Inferior parietal cortex (tissue), 1 donor: ENCODE results near the gene UBE2D1.

ENCODE experiments used
- DNase-seq: peaks from one replicate; pipeline ENCODE4 v3.0.0-alpha.2; 2016; ENCODE audit errors: extremely low spot score

Gene UBE2D1

GRCh38 chr10:58334817-58335305, at the start of gene UBE2D1:
Gene UBE2D1, plus strand, starts transcription at chr10:58335006. Its CDS starts 196 bp downstream, at chr10:58335202.
- peak; percentile 72 for DNase-seq

- peak; percentile 63 for DNase-seq
Observed at GRCh38 chr10:58291538-58292174, 43.1 kb upstream of the UBE2D1 start.

- no peak for DNase-seq
Observed at GRCh38 chr10:58293989-58294388, 40.8 kb upstream of the UBE2D1 start.

DNA sequence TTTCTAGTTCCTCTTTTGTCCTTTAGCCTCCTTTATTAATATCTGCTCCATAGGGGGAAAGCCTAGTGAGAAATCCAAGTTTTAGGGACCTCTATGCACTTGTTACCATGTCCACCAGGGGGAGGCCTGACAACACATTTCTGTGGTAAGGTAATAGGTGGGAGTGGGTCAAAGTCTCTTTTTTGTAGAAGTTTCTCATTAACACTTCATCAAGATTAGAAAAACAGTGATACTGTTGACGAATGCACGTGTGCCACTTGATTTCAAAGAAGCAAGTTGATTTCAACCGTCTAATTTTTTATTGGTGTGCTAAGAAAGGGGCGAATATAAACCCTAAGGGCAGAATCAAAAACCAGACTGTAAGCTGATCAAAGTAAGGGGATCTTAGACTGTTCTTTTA, 35.2 kb upstream of the UBE2D1 start:
- DNase-seq: peak; percentile 74

DNA sequence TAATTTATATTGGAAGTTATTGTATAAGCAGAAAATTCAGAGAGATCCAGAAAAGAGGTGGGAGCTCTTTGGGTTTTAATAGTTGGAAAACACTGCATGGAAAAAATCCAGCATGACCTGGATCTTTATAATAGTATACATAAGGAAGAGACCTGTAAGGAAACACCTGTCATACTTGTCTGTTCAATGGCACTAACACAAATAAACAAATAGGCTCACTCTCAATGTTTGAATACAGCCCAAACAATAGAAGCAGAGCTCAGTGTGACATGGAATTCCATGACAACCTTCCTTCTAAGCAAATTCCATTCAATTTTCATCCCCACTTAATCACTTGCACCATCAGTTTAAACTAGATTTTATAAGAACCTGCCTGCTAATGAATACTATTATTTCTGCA, 34.1 kb upstream of the UBE2D1 start:
- no peak for DNase-seq

- DNase-seq: no peak
Observed at GRCh38 chr10:58302254-58302653, 32.6 kb upstream of the UBE2D1 start.

DNA sequence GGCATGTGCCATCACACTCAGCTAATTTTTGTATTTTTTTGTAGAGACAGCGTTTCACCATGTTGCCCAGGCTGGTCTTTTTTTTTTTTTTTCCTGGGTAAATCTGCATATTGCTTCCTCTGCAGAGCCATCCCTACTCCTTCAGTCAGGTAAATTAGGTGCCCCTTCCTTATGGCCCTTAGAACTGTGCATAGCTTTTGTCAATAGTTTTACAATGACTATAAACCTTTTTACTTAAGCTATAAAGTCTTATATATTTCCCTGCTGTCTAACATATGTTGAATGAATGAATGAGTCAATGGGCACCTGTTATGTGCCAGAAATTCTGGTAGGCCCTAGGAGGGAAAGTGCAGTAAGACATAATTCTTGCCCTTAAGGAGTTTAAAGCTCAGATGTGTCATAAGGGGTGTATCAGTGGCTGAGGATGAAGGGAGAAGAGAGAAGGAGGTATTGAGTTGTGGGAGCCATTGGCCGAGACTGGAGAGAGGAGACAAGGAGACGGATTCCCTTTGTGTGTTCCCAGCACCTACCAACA, 30.6 kb upstream of the UBE2D1 start:
- DNase-seq: no peak

DNA sequence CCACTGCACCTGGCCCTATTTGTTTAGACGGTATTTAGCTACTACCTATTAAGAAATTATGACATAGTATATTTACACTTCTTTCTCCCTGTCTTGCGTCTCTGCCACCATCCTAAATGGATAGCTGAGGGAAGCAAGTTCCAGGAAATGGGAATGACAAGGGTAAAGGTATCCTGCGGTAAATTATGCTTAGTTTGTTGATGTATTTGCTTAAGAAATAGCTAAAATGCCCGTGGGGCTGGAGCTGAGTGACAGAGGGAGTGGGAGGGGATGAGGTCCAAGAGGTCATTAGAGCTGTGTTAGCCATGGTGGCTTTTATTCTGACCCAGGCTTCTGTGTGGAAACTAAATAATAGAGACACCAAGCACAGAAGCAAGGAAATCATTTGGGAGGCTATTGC, 29.0 kb upstream of the UBE2D1 start:
- DNase-seq: no peak

GRCh38 chr10:58307676-58308075, 27.1 kb upstream of the UBE2D1 start:
- DNase-seq: no peak

DNA sequence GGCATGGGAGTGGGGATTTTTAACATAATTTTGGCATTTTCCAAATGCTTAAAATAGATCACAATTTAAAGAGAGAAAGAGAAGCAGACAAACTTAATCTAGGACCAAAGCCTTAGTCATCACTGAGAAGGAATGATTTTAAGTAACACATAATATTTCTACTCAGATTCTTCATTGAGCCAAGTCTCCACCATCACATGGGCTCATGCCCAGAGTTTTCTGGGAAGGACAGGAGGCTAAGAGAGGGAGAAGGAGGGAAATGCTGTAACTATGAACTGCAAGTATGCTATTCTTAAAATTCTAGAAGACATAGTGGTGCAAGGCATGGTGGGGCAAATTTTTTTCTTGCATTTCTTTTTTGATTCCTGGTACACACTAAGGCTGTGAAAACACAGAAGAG, 23.8 kb upstream of the UBE2D1 start:
- no peak for DNase-seq

- no peak for DNase-seq
Observed at GRCh38 chr10:58316874-58317273, 17.9 kb upstream of the UBE2D1 start.

GRCh38 chr10:58318346-58318745, 16.5 kb upstream of the UBE2D1 start:
- no peak for DNase-seq

GRCh38 chr10:58319599-58319998, 15.2 kb upstream of the UBE2D1 start:
- DNase-seq: no peak

DNA sequence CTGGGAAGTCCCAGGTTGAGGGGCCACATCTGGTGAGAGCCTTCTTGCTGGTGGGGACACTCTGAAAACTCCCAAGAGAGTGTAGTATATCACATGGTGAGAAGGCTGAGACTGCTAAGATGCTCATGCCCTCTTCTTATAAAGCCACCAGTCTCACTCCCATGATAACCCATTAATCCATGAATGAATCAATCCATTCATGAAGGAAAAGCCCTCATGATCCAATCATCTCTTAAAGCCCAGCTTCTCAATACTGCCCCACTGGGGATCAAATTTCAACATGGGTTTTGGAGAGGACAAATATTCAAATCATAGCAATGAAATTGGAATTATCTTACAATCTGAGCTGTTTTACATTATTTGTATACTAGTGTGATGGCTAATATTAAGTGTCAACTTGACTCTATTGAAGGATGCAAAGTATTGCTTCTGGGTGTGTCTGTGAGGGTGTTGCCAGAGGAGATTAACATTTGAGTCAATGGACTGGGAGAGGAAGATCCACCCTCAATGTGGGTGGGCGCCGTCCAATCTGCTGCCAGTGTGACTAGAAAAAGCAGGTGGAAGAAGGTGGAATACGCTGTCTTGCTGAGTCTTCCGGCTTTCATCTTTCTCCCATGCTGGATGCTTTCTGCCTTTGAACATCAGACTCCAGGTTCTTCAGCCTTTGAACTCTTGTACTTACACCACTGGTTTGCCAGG, 14.3 kb upstream of the UBE2D1 start:
- DNase-seq: no peak

- no peak for DNase-seq
Observed at GRCh38 chr10:58322072-58322834, 12.6 kb upstream of the UBE2D1 start.

GRCh38 chr10:58322835-58323209, 12.0 kb upstream of the UBE2D1 start:
- no peak for DNase-seq

DNA sequence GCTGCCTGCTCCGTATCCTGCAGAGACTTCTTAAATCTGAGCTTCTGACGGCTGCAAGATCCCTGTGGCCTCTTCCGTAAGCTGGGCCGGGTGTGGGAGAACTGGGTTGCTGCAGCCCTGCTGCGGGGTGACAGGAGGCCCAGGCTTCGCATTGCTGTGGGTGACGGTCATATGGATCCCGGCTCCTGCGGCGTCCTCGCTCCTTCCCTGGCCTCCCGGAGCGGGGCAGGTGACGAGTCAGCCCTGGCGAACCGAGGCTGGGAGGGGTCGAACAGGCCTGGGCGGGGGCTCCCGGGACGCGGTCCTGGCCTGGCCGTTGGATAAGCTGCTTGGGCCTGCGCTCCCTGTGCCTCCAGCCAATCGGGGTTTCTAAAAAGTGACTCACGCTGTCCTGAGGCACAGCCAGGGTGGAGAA, 7.8 kb upstream of the UBE2D1 start:
- DNase-seq: no peak

DNA sequence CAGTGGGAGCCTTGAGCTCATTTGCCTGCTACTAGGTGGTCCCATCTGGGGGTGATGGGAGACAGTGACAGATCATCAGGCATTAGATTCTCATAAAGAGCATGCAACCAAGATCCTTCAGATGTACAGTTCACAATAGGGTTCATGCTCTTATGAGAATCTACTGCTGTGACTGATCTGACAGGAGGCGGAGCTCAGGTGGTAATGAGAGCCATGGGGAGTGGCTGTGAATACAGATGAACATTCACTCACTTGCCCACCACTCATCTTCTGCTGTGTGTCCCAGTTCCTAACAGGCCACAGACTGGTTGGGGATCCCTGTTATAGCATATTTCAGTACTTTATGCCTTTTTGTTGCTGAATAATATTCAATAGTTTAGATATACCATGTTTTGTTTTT, 6.6 kb upstream of the UBE2D1 start:
- DNase-seq: no peak

DNA sequence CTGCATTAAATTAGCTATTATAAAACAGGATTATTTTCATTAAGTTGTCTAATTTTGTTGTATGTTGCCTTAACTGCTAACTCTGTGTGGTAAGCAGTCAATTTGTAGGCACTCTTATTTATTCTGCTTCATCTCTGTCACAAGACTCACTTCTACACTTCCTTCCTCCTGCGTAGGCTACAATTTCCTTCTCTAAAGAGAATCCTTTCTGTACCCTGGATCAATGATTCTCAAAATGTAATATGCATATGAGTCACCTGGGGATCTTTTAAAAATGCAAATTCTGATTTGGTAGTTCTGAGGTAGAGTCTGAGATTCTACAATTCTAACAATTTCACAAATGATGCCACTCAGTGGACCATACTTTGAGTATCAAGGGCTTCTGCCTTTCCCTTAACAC, 4.4 kb upstream of the UBE2D1 start:
- no peak for DNase-seq

DNA sequence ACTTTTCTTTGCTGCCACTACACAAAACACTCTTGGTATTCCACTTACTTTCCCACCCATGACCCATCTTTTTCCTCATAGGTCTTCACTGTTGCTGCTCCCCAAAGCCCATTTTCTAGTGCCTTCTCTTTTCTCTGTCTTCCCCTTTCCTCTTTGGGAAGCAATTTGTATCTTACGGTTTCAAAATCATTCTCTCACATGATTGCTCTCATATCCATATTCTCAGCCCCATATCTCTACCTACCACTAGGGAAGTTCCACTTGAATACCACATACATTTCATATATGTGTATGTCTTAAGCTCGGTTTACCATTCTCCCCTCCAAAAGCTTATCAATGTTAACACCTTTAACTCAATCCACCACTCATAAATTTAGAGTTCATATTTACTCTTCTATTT, 3.2 kb upstream of the UBE2D1 start:
- no peak for DNase-seq

DNA sequence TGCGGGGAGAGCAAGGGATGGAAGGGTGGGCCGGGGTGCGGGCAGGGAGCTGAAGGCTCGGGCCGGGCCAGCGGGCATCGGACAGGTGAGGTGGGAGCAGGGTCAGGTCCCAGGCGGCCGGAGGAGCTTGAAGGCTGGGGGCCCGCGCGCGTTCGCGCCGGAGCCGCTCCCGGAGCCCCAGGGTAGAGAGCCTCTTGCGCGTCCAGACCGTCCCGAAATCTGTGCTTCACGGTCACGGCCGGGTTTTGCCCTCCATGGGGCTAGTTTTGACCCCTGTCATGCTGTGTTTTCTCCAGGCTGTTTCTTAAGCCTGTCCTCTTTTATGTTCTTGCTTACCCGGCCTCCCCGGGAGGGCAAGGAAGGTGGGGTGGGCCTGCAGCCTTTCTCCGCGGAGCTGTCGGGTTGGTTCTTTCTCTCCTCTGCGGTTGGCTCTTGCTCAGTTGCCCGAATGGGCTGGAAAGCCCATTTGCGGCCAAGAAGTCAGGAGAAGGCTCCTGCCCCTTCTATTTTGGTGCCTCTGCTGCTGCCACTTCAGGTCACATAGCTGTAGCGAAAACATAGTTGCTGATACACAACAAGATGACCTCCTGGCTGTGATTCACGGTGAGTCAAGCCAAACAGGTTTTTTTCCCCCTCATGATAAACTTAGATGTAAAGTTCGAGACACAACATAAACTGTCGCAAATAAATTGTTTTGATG, 650 bp downstream of the UBE2D1 start:
- DNase-seq: no peak

- no peak for DNase-seq
Observed at GRCh38 chr10:58336242-58336641, 1.4 kb downstream of the UBE2D1 start.
